Stimulated activated CD4-positive, alpha-beta T cell treated with anti-CD3 and anti-CD28 coated beads, Interleukin-12 subunit alpha, Interleukin-12 subunit beta, amount 100 ng/mL, for 24 hours (primary cell): ENCODE data around the gene NMS.
A peak's percentile ranks its signal among the peaks of the same experiment; 100 is the strongest.
"Not testable (repeated sequence)": the region's sequence is repeated elsewhere in the genome, so short reads cannot be mapped to it uniquely, and the experiment has no call there.

Experiments
- DNase-seq, 2 experiments: peaks; one replicate each; pipeline ENCODE4 v3.0.0-alpha.2; 2020; ENCODE audit warnings: low read depth in 2 of 2

NMS gene, protein sequence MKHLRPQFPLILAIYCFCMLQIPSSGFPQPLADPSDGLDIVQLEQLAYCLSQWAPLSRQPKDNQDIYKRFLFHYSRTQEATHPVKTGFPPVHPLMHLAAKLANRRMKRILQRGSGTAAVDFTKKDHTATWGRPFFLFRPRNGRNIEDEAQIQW

DNA sequence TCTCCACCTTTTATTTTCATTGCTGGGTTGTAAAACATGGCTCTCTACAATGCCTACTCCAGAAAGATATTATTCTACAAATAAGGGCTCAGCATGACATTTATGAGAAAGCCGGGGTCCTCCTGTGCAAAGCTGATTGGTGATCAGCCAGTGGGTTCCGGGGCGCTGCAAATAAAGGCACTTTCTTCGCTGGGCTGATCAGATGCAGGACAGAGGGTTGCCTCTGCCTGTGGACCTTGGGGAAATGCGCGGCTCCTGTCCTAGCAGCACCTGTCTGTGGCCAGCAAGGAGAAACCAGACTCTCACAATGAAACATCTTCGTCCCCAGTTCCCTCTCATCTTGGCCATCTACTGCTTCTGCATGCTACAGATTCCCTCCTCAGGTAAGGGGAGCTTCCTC lies at the start of gene NMS:
NMS (plus strand) TSS at position 301 of the 400 bp plus-strand sequence; CDS start at position 308, 7 bp downstream.
- DNase-seq = no peak

DNA sequence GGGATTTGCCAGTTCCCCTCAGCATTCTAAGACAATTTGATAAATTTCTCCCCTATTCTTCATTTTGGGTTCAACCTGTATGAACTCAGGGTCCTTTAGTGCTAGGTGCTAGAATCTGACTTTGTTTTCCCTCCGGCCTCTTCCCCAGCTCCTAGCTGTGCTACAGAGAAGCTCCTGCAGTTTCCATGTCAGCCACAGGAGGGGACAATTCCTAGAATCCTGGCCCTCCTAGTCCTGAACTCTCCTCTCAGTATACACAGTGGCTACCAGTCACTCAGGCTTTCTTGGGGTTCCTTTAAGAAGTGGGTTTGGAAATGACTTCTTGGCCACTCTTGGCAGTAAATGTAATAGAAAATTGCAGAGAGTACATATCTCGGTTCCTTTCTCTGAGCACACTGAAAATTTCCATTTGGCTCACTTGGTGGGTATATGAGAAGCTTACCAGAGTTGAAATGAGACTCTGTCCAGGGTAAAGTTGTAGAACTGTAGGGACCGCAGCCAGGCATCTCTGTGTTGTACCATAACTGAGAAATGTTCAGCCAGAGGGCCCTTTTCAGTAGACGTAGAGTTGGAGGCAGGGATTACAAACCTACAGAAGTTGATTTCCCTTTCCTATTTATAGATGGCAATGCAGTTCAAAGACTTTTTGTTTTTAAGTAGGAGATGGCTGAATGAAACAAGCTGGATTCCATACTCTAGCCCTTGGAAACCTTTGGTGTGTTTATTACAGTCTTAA lies 47.8 kb upstream of the NMS start:
- DNase-seq = no peak

DNA sequence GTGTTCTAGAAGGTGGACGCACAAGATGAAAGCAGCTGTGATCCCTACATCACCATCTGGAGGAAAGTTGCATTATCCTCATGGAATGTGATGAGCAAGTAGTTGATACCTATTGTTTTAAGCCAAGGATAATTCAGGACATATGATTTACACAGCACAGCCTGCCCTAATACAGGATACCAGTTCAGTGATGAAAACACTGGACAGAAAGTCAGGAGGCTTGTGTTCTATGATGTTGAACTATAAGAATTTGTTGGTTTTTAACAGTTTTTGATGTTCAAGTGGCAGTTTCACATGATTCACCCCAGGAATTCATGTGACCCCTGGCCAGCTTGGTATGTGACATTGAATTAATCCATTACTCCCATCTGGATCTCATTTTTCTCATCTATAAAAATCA lies 46.7 kb upstream of the NMS start:
- DNase-seq = no peak

DNA sequence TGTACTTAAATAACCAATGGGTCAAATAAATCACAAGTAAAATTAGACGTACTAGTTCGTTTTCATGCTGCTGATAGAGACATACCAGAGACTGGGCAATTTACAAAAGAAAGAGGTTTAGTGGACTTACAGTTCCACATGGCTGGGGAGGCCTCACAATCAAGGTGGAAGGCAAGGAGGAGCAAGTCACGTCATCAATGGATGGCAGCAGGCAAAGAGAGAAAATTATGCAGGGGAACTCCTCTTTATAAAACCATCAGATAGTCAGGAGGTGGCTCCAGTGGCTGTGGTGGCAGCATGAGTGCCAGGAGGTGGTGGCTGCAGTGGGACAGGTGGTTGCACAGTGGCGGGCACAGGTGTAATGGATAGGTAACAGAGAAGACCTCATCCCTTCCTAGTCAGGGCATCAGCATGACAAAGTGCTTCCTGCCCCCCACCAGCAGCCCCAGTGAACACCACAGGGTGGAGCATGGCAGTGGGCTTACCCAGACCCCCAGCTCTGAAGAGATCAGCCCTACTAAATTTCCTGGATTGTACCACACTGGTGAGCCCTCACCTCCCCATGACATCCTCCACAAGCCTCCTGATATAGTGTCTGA lies 45.9 kb upstream of the NMS start:
- no peak for DNase-seq

DNA sequence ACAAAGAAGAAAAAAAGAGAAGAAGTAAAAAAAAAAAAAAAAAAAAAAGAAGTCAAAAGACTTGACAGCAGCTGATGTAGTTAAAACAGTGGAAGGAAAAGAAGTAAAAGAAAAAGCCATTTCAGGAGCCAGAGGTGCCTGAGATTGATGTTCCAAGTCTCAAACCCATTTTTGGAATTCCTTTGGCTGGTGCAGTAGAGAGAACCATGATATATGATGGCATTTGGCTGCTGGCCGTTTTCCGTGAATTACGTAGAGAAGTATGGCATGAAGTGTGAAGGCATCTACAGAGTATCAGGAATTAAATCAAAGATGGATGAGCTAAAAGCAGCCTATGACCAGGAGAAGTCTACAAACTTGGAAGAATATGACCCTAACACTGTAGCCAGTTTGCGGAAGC lies 45.2 kb upstream of the NMS start:
- no peak for DNase-seq

DNA sequence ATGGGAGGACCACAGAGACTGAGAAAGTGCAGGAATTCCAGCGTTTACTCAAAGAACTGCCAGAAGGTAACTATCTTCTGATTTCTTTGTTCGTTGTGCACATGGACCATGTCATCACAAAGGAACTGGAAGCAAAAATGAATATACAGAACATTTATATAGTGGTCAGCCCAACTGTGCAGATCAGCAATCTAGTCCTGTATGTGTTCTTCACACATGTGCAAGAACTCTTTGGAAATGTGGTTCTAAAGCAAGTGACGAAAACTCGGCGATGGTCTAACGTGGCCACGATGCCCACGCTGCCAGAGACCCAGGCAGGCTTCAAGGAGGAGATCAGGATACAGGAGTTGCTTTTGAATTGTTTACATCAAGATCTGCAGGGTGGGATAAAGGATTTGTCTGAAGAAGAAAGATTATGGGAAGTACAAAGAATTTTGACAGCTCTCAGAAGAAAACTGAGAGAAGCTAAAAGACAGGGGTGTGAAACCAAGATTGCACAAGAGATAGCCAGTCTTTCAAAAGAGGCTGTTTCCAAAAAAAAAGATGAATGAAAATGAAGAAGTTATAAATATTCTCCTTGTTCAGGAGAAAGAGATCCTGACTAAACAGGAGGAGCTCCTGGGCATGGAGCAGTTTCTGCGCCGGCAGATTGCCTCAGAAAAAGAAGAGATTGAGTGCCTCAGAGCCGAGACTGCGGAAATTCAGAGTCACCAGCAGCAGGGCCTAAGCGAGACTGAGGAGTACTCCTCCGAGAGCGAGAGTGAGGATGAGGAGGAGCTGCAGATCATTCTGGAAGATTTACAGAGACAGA lies 44.5 kb upstream of the NMS start:
- DNase-seq = no peak

DNA sequence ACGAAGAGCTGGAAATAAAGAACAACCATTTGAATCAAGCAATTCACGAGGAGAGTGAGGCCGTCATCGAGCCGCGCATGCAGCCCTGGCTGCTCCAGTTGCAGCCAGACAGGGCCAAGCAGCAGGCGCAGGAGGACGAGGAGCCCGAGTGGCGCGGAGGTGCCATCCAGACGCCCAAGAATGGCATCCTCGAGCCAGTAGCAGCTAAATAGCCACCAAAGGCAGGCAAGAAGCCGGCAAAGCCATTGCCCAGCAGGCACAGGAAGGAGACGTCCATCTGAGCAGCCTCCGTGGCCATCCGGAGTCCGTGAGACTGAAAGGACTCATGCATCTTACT lies 43.9 kb upstream of the NMS start:
- DNase-seq = no peak

DNA sequence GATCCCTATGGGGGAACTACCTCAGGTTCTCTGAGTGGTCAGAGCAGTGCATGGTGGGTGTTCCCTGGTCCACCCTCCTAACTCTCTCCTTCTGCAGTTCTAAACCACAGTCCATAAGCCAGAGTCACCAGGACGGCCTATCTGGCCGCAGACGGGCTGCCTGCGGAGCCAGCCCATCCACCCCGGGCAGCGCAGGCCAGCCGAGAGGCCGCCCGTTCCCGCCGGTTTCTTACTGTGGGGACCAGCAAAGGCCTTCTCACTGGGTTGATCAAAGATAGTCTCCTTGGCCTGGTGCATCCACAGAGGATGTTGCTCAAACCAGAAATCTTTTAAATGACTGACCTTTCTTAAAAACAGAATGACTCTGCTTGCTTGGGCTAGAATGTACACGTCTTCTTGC lies 43.2 kb upstream of the NMS start:
- no peak for DNase-seq

DNA sequence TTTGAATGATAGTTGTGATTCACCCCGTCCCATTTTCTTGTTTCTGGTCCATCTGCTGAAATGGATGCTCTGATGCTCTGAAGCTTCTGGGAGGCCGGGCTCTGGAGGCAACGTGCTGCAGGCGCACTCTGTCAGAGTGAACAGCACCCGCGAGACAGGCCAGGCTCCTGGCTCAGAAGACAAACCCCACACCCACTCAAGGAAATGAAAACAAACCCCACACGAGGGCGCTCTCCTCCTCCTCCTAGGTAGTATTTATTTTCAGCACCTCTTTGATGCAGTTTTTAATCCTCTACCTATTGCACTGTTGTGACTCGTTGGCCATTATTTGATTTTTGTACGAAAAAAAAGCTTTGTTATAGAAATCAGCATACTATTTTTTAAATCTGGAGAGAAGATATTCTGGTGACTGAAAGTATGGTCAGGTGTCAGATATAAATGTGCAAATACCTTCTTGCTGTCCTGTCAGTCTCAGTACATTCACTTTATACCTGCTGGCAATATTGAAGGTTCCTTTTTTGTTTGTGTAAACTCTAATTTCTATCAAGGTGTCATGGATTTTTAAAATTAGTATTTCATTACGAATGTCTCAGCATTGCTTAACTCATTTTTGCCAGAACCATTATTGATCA lies 42.5 kb upstream of the NMS start:
- peak; percentile 28 to 70 for DNase-seq

DNA sequence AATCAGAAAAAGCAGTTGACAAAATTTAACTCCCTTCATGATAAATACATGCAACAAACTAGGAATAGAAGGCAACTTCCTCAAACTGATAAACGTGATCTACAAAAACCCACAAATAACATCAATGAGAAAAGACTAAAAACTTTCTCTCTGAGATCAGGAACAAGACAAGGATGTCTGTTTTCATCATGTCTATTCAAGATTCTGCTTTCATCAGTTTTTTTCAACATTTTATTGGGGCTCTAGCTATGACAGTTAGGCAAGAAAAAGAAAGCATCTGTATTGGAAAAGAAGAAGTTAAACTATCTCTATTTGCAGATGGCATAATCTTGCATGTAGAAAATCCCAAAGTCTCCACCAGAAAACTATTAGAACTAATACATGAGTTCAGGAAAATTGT lies 40.6 kb upstream of the NMS start:
- DNase-seq = no peak

DNA sequence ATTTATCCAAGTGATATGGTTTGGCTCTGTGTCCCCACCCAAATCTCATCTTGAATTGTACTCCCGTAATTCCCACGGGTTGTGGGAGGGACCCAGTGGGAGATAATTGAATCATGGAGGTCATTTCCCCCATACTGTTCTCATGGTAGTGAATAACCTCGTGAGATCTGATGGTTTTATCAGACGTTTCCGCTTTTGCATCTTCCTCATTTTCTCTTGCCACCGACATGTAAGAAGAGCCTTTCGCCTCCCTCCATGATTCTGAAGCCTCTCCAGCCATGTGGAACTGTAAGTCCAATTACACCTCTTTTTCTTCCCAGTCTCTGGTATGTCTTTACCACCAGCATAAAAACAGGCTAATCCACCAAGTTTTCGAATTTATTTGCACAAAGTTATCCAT lies 32.5 kb upstream of the NMS start:
- no peak for DNase-seq

DNA sequence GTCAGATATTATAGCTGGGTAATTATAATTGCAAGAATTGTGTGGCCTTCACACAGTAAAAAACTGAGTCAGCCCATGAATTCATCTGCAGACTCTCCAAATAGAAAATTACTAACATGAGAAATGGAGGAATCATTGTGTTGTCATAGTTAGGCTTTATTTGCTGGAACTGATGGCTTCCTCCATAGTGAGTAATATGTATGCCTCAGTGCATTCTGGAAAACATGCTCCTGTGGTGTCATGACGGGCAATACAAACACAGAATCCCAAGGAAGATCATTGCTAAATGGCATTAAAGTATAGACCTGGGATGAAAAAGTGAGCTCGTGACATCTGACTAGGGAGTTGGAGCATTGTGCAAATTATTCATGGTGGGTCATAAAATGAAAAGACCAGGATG lies 23.6 kb upstream of the NMS start:
- DNase-seq = no peak

DNA sequence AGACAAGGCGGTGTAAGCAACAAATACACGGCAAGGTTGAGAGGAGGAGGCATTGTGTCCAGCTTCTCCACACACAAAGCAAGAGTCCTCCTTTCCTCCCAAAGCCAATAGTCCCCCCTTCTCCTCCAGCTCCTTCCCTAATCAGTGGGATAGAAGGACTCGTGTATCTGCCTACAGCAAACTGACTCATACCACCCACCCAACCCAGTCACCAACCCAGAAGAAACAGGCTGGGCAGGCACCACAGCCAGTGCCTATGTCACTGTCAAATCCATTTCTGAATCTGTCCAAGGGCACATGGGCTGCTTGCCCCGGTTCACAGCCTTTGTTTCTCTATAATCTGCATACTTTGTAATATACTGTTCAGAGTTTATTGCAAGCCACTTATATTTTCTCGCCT lies 19.2 kb upstream of the NMS start:
- no peak for DNase-seq

DNA sequence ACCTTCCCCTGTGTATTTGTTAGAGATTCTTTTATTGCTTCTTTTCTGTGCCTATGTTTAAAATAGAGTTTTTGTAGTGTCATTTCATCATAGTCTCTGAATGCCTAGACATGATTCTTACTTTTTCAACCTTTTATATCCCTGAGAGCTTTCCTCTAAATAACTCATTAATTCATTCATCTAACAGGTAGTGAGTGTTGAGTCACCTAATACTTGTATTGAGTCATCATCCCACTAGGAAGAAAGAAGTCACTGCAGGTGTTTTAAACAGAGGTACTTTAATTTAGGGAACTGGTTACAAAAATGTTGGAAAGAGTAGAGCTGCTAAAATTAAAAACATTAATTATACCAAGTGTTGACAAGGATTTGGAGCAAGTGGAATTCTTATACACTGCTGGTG lies 18.5 kb upstream of the NMS start:
- no peak for DNase-seq

DNA sequence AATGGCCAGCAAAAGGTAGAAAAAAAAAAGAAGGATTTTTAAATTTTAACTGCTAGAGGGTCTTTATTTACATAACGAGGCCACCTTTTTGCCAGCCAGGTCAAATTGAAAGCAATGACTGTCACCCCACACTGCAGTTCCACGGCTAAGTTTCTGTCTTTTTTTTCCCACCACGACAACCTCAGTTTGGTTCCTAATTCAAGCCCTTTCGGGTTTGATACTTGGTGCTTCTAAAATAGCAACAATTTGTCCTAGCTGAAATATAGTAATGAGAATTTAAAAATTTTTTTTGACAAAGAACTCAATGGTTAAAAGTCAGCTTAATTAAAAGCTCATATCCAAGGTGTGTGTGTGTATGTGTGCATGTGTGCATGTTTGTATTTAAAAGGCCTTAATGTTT lies 16.4 kb upstream of the NMS start:
- DNase-seq = no peak

DNA sequence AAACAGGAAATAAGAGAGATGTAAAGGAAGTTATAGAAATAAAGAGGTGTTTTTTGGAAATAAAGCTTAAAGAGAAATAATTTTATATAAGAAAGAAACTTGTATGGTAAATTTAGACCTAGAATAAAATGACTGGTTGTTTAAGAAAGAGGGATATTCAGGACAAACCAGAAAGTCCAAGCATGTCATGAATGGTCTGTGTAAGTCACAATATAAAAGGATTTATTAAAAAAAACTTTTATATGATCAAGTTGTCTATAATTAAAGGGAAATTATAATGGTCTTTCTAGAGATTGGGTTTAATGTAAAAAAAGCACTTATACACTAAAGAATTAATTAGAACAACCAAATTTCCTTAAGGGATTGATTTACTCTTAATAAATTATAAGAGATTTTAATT lies 13.9 kb upstream of the NMS start:
- DNase-seq = not testable (repeated sequence)

DNA sequence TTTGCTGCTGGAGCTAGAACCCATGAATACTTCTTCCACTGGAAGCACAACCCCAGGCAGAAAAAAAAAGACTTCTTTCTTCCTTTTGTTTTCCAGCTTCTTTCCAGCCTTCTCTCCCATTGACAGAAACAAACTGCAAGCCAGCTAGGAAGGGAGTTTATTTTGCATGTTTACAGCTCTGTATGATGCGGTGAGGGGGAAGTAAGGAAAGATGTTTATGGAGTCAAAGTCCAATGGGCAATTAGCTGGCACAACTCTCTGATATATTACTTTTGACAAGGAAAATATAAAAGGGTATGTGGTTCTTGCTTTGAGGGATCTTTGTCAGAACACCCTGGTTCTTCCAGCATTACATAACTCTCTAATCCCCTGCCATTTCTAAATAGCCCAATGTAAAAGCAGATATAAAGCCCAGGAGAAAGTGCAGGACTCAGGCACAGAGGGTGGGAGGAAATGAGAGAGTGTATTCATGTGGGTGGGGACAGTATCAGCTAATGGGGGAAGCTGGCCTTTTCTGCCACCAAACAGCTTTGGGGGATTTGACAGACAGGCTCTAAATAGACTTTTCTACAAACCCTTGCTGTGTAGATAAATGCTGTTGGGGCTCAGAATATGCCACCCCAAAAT lies 9.3 kb upstream of the NMS start:
- DNase-seq = no peak

DNA sequence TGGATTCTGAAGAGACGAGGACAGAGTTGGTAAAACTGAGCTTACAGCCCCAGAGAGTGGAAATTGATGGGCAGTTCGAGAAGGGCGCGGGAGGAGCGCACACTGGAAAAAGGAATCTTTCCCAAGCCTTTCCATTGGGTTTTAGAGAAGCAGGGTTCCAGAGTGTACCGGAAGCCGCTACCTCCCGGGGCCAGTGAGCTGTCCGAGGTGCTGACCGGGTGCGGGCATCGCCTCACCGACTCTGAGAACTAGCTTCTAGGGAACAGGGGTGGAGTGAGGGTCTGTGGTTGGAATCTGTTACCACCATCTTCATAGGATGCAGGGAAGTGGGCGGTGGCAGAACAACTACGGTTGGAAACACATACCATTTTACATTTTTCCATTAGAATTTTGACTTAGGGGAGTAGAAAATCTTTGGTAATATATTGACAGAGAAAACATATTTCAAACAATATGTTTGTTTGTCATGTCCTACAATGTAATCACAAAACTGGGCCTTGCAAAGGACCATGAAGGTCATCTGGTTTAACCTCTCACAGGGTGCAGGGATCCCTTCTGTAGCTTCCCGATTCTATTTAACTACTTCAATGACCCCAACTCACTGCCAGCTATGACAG lies 724 bp downstream of the NMS start:
- peak in 1 of 2 experiments; percentile 2 for DNase-seq

DNA sequence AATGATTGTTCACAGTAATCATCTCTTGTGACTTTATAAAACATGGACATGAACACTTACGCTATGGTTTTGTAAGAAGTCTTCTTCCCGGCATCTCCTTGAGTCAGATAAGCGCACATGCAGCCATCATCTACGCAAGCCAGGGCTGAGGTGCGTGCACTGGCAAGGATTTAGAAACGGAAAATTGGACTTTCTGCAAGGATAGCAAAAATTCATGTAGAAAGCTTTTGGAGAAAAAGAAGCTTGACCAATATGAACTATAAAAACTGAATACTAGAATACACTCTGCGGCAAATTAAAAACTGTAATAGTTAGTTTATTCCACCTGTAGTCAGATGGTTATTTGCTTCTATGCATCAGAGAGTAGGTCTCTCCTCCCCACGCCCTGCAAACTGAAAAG lies 6.3 kb downstream of the NMS start:
- DNase-seq = no peak

DNA sequence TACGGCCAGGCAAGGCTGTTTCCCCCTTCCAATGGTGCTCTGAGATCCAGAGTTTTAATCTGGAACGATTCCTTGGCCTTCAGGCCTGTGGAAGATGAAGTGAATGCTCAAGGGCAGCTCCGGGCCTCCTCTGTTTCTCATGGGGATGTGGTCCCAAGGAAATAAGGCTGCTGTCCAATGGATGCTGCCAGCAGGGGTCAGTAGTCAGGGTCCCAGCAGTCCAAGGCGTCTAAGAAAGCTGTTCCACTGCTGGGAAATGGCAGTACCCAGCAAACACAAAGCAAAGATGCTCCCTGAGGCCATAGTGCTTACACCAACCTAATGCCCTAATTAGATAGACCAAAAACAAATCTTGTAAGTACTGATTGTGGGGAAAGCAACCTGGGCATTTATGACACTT lies 12.5 kb downstream of the NMS start:
- no peak for DNase-seq

DNA sequence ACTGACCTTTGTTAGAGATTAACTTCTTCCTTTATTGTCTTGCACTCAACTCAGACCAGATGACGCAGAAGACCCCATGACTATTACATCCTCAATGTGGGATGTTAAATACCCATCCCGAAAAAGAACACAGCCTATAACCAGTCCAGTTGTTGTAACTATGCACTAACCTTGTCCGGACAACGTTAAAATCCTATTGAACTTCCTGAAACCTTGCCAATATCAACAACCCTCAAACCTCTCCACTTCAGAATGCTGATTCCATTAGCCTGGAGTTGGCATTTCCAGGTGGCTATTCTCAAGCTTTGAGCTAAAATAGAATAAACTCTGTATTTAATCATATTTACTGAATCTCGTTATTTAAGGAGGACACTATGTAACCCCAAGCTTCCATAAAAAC lies 13.6 kb downstream of the NMS start:
- no peak for DNase-seq
